ENCODE data around the gene SLC6A7. TPM values are rescaled to one million over a fixed set of nuclear protein-coding genes. Genes with fewer than 3 reads are reported as not detected.
A peak's percentile ranks its signal among the peaks of the same experiment; 100 is the strongest.

Gene SLC6A7
- total RNA-seq, 1 experiment from 2014 or later: 0.04 TPM

GRCh38 chr5:150190503-150190979, 679 bp downstream of the SLC6A7 start:
- peaks cover 76% of the 10 kb centered on the region for H3K27me3 Mint-ChIP-seq (ENCODE audit: low read depth)
- DNase-seq (ENCODE audit: low spot score) (no peak), ATAC-seq (peak; percentile 50)
- H3K4me1 Mint-ChIP-seq: peaks cover 18% of the 10 kb centered on the region
- no peak overlapping the region for H3K27ac Mint-ChIP-seq
- H3K4me3 Mint-ChIP-seq: peak overlapping the region; percentile 51
- POLR2A ChIA-PET: interaction anchor here (0.6 to 1.1 kb wide), 2 partner anchors 31 to 33 kb away, joined by 3 read pairs; no protein-coding TSS in a partner anchor
- CTCF ChIA-PET: interaction anchor here (0.9 to 2.2 kb wide), 5 partner anchors 14 to 66 kb away, joined by 3 to 19 read pairs (median 6); partner anchors contain the start of gene CDX1
- TF ChIP-seq ESRRA (CRISPR knock-in tag; IDR thresholded peaks at IDR 0.05; ENCODE audit: borderline replicate concordance): no peak
- TF ChIP-seq KAT7 (CRISPR knock-in tag; IDR thresholded peaks at IDR 0.05; ENCODE audit: borderline replicate concordance): no peak
- no peak for TF ChIP-seq ZMAT4 (CRISPR knock-in tag; IDR thresholded peaks at IDR 0.05)
- no peak for TF ChIP-seq HMGXB4 (CRISPR knock-in tag; IDR thresholded peaks at IDR 0.05)
- TF ChIP-seq ZNF232 (CRISPR knock-in tag; IDR thresholded peaks at IDR 0.05): no peak
- no peaks in the 10 kb centered on the region for H3K36me3 Mint-ChIP-seq
- H3K9me3 Mint-ChIP-seq: no peaks in the 10 kb centered on the region

- no peaks in the 10 kb centered on the region for H3K9me3 Mint-ChIP-seq
- H3K4me1 Mint-ChIP-seq: peaks cover 13% of the 10 kb centered on the region
- ChIA-PET CTCF (interaction anchor here (0.9 to 2.6 kb wide), 5 partner anchors 15 to 66 kb away, joined by 3 to 19 read pairs (median 7); partner anchors contain the start of gene CDX1), POLR2A (interaction anchor here (0.6 kb wide), 1 partner anchor 30 kb away, joined by 3 read pairs; no protein-coding TSS in a partner anchor)
- DNase-seq (ENCODE audit: low spot score) (no peak), ATAC-seq (peak; percentile 24)
- no peak overlapping the region for H3K27ac Mint-ChIP-seq
- peaks cover 72% of the 10 kb centered on the region for H3K27me3 Mint-ChIP-seq (ENCODE audit: low read depth)
- H3K36me3 Mint-ChIP-seq: no peaks in the 10 kb centered on the region
- no peak for TF ChIP-seq ATF2 (CRISPR knock-in tag; IDR thresholded peaks at IDR 0.05; ENCODE audit: borderline replicate concordance, low read depth)
- no peak for TF ChIP-seq IRF1 (CRISPR knock-in tag; IDR thresholded peaks at IDR 0.05)
- no peak for TF ChIP-seq CTCF (IDR thresholded peaks at IDR 0.05)
- TF ChIP-seq ATF1 (CRISPR knock-in tag; IDR thresholded peaks at IDR 0.05): no peak
- TF ChIP-seq ZNF121 (CRISPR knock-in tag; IDR thresholded peaks at IDR 0.05): no peak
- TF ChIP-seq SOX15 (CRISPR knock-in tag; IDR thresholded peaks at IDR 0.05): no peak
- no peak for TF ChIP-seq ZNF263 (CRISPR knock-in tag; IDR thresholded peaks at IDR 0.05; ENCODE audit: low read depth)
- no peak for TF ChIP-seq SMAD4 (CRISPR knock-in tag; IDR thresholded peaks at IDR 0.05)
- no peak for TF ChIP-seq RELA (CRISPR knock-in tag; IDR thresholded peaks at IDR 0.05; ENCODE audit: borderline replicate concordance)
- no peak for TF ChIP-seq ARID4B (CRISPR knock-in tag; IDR thresholded peaks at IDR 0.05; ENCODE audit: borderline replicate concordance)
- TF ChIP-seq ZMAT4 (CRISPR knock-in tag; IDR thresholded peaks at IDR 0.05): no peak
- no peak for TF ChIP-seq HMGXB4 (CRISPR knock-in tag; IDR thresholded peaks at IDR 0.05)
- TF ChIP-seq FOXP1 (CRISPR knock-in tag; IDR thresholded peaks at IDR 0.05; ENCODE audit: borderline replicate concordance): no peak
- H3K4me3 Mint-ChIP-seq: peak overlapping the region; percentile 51
Measured at GRCh38 chr5:150190987-150191386, 1.1 kb downstream of the SLC6A7 start.

Data from WTC11 (cell line).